Activated CD4-positive, alpha-beta T cell treated with anti-CD3 and anti-CD28 coated beads, Interleukin-2, amount 50 U/mL, for 48 hours (primary cell): ENCODE data around the gene BTNL9.
"Not testable (repeated sequence)": the region's sequence is repeated elsewhere in the genome, so short reads cannot be mapped to it uniquely, and the experiment has no call there.

Experiments used
- DNase-seq, 2 experiments: peaks; one replicate each; pipeline ENCODE4 v3.0.0-alpha.2; 2020

BTNL9 gene

GRCh38 chr5:181039931-181040630, at the start of gene BTNL9:
Gene BTNL9, plus strand, starts transcription at chr5:181040266. Its CDS starts 5,224 bp downstream, at chr5:181045490.
- no peak for DNase-seq

- DNase-seq, result no peak
Observed at GRCh38 chr5:180990882-180991242, 49.2 kb upstream of the BTNL9 start.

GRCh38 chr5:181001947-181002346, 38.1 kb upstream of the BTNL9 start:
- DNase-seq, result no peak

- DNase-seq, result no peak
Observed at GRCh38 chr5:181005791-181006190, 34.3 kb upstream of the BTNL9 start.

GRCh38 chr5:181008136-181008535, 31.9 kb upstream of the BTNL9 start:
- DNase-seq, result no peak

GRCh38 chr5:181010018-181010417, 30.0 kb upstream of the BTNL9 start:
- DNase-seq, result not testable (repeated sequence)

GRCh38 chr5:181014654-181015053, 25.4 kb upstream of the BTNL9 start:
- DNase-seq, result not testable (repeated sequence)

GRCh38 chr5:181017448-181017847, 22.6 kb upstream of the BTNL9 start:
- not testable (repeated sequence) for DNase-seq

GRCh38 chr5:181020688-181021087, 19.4 kb upstream of the BTNL9 start:
- DNase-seq, result no peak

GRCh38 chr5:181024245-181025064, 15.6 kb upstream of the BTNL9 start:
- no peak for DNase-seq

GRCh38 chr5:181027452-181028031, 12.5 kb upstream of the BTNL9 start:
- DNase-seq, result no peak

- DNase-seq, result no peak
Observed at GRCh38 chr5:181028032-181028819, 11.8 kb upstream of the BTNL9 start.

GRCh38 chr5:181031716-181032115, 8.3 kb upstream of the BTNL9 start:
- no peak for DNase-seq

GRCh38 chr5:181035991-181036815, 3.9 kb upstream of the BTNL9 start:
- no peak for DNase-seq

GRCh38 chr5:181036816-181037364, 3.2 kb upstream of the BTNL9 start:
- DNase-seq, result no peak

GRCh38 chr5:181037365-181037861, 2.7 kb upstream of the BTNL9 start:
- DNase-seq, result no peak

- no peak for DNase-seq
Observed at GRCh38 chr5:181039471-181039870, 595 bp upstream of the BTNL9 start.

GRCh38 chr5:181040631-181040945, 522 bp downstream of the BTNL9 start:
- DNase-seq, result no peak

GRCh38 chr5:181041043-181041442, 977 bp downstream of the BTNL9 start:
- no peak for DNase-seq

GRCh38 chr5:181042036-181042713, 2.1 kb downstream of the BTNL9 start:
- no peak for DNase-seq

- no peak for DNase-seq
Observed at GRCh38 chr5:181042722-181043121, 2.7 kb downstream of the BTNL9 start.
